Mammary epithelial cell (primary cell): ENCODE measurements around the gene PRRT1B.

ENCODE experiments used
- CTCF ChIP-seq, 2 donors: IDR thresholded peaks in 1 of 2; conservative IDR thresholded peaks in 1 of 2; 2 replicates each; pipeline ENCODE4 v1.5.1; 2011 to 2012; ENCODE audit warnings: inconsistent platforms in 2 of 2, low read length in 2 of 2, mild to moderate bottlenecking in 2 of 2, control low read depth in 1 of 2, low read depth in 1 of 2; ENCODE audit not compliant: insufficient read depth in 1 of 2; ENCODE audit errors: extremely low read depth in 1 of 2
- EZH2 ChIP-seq: IDR thresholded peaks from 2 replicates; pipeline ENCODE4 v1.6.1; 2012; ENCODE audit warnings: low read length, inconsistent platforms, borderline replicate concordance

GRCh38 chr9:131608493-131609037 lies 63.2 kb downstream of the PRRT1B start:
- TF ChIP-seq CTCF (conservative IDR thresholded peaks at IDR 0.05 in 1 of 2, IDR thresholded peaks at IDR 0.05 in 1 of 2; ENCODE audit: extremely low read depth in 1 of 2, insufficient read depth in 1 of 2, low read depth in 1 of 2, low read length in 2 of 2): no peak
- TF ChIP-seq EZH2: no peak
